HG02798 (cell line): Measurements from ENCODE around the gene DPF1.
"Not testable (repeated sequence)": the region's sequence is repeated elsewhere in the genome, so short reads cannot be mapped to it uniquely, and the experiment has no call there.

Experiments
- ATAC-seq: cut with Tn5 transposase; IDR thresholded peaks from one replicate; pipeline ENCODE4 v1.9.1; 2021; ENCODE audit warnings: mild to moderate bottlenecking; ENCODE audit not compliant: unreplicated experiment, poor library complexity

The DPF1 gene

GRCh38 chr19:38224014-38224862 is at the start of gene DPF1:
TSS of gene DPF1 (minus strand) at chr19:38224222. CDS start at chr19:38224142, 80 bp downstream.
- peak; percentile 82 for ATAC-seq

- ATAC-seq: no peak
Measured at GRCh38 chr19:38273499-38273898, 49.5 kb upstream of the DPF1 start.

- no peak for ATAC-seq
Measured at GRCh38 chr19:38270587-38271167, 46.7 kb upstream of the DPF1 start.

GRCh38 chr19:38268539-38268938 is 44.5 kb upstream of the DPF1 start:
- no peak for ATAC-seq

GRCh38 chr19:38267761-38268483 is 43.9 kb upstream of the DPF1 start:
- ATAC-seq: no peak

DNA sequence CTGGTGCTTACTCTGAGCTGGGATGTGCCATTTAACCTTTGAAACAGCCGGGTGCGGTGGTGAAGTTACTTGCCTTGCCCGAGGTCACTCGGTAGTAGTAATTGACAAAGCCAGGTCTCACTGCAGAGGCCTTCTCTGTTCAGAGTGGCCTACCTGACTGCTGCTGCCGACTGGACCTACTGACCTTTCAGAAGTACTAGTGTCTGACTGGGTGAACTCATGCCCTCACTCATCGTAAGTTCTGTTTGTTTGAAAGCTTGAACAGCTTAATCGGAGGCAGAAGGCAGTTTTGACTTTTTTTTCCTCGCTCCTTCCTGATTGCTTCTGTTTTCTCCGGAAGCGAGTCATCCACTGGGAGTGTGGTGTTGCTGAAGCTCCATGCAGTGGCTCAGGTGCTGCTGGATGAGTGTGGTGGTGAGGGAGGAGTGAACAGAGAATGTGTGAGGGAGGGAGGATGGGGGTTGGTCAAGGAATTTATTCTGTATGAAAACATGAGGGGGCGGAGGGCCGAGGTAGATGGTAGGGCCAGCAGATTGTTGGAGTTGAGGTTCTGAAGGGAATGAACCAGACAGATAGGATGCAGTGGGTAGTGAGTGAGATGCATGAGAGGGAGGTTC is 43.1 kb upstream of the DPF1 start:
- no peak for ATAC-seq

GRCh38 chr19:38265921-38266429 is 42.0 kb upstream of the DPF1 start:
- ATAC-seq: no peak

- no peak for ATAC-seq
Measured at GRCh38 chr19:38265213-38265861, 41.3 kb upstream of the DPF1 start.

DNA sequence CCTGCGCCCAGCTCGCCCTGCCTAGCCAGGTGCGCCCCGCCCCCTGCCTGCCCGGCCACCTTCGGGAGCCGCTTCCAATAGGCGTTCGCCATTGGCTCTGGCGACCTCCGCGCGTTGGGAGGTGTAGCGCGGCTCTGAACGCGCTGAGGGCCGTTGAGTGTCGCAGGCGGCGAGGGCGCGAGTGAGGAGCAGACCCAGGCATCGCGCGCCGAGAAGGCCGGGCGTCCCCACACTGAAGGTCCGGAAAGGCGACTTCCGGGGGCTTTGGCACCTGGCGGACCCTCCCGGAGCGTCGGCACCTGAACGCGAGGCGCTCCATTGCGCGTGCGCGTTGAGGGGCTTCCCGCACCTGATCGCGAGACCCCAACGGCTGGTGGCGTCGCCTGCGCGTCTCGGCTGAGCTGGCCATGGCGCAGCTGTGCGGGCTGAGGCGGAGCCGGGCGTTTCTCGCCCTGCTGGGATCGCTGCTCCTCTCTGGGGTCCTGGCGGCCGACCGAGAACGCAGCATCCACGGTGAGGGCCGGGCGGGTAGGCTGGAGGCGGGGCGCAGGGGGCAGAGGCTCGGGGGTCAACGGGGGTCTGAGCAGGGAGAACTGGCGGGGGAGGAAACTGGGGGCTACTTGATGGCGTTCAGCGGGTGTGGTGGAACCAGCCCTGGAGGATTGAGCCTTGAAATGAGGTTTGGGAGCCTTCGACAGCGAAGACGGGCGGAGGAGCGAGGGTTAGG is 40.6 kb upstream of the DPF1 start, which contains the start of gene SPINT2:
TSS of gene SPINT2 (plus strand) at position 88 of the 727 bp plus-strand sequence. CDS start at position 408, 320 bp downstream.
- peak; percentile 18 for ATAC-seq

DNA sequence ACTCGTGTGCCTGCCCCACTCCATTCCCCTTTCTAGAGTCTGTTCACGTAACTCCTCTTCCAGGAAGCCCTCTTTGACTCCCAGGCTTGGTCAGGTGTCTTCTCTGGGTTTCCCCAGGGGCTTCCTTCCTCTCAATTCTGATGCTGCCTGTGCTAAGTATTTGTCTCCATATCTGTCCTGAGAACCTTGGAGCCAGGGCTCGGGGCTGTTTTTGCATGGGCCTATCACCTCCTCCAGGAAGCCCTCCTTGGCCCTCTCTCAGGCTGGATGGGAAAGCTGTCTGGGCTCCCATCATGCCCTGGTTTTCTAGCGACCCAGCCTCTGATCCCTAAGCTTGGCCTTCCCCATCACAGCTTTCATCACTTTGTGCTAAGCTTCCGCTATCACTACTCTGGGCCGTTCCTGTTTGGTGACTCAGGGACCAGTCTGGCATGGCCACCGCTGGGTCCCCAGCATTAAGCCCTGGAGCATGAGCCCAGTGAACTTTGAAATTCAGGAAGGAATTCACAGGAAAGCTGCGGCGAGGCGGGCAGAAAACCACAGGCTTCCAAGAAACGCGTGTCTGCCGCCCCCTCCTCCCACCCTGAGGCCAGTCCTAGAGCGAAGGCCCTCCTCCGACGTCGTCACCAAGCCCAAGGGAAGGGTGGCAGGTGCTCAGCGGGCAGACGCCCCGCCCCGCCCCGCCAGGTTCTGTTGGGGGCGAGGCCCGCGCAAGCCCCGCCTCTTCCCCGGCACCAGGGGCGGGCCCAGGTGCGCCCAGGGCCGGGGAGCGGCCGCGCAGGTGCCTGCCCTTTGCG is 39.9 kb upstream of the DPF1 start:
- peak; percentile 62 for ATAC-seq

DNA sequence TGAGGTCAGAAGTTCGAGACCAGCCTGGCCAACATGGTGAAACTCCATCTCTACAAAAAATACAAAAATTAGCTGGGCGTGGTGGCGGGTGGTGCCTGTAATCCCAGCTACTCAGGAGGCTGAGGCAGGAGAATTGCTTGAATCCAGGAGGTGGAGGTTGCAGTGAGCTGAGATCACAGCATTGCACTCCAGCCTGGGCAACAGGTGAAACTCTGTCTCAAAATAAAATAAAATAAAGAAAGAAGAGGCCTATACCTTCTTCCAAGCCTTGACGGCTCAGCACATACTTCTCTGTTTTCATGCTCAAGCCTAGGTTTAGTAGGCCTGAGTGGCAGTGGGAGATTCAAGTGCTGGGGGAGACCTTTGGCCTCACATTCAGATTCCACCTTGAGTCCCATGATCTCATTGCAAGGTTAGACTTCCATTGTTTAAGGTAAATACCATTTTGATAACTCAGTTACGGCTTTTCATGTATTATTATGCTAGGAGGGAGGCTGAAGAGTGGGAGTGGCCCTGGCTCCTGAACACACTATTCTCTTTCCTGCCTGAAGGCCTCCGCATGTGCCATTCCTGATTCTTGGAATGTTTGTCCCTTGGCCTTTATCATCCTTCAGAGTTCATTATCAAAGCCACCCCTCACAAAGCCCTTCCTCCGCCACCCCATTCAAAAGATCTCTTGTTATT is 38.7 kb upstream of the DPF1 start:
- ATAC-seq: no peak

DNA sequence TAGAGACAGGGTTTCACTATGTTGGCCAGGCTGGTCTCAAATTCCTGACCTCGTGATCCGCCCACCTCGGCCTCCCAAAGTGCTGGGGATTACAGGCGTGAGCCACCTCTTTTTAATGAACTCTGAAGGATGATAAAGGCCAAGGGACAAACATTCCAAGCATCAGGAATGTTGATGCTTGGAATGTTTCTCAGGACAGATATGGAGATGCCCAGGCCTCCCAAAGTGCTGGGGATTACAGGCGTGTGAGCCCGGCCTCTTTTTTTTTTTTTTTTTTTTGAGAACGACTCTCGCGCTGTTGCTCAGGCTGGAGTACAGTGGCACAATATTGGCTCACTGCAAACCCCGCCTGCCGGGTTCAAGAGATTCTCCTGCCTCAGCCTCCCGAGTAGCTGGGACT is 37.9 kb upstream of the DPF1 start:
- not testable (repeated sequence) for ATAC-seq

- ATAC-seq: no peak
Measured at GRCh38 chr19:38255383-38256014, 31.5 kb upstream of the DPF1 start.

- no peak for ATAC-seq
Measured at GRCh38 chr19:38253788-38254187, 29.8 kb upstream of the DPF1 start.

DNA sequence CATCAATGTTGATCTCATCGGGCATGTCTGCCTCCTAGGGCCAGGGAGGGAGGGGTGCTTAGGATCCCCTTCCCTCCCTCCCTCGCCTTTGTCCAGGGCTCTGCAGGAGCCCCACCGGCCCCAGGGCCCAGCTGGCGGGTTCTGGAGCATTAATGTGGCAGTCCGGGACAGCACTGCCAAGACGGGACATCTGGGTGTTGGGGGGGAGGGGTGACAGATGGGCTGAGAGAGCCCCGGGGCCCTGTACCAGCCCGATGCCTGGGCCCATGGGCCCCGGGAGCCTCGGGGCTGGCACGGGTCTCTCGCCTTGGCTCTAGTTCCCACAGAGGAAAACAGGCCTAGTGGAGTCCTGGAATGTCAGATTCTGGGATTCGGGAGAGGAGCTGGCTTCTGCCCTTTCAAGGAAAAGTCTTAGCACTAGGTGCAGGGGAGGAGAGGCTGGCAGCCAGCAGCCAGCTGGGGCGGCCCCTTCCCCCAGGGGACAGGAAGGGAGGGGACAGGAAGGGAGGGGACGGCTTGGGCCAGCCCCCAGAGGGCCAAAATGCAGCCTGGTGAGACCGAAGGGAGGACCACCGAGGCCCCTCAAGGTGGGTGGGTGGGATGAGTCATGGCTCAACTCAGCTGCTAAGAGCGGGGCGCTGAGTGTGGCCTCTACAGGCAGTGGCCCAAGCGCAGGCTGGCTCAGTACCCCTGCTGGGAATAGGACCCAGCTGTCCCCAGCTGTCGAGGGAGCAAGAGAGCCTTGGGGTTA is 29.1 kb upstream of the DPF1 start:
- no peak for ATAC-seq

DNA sequence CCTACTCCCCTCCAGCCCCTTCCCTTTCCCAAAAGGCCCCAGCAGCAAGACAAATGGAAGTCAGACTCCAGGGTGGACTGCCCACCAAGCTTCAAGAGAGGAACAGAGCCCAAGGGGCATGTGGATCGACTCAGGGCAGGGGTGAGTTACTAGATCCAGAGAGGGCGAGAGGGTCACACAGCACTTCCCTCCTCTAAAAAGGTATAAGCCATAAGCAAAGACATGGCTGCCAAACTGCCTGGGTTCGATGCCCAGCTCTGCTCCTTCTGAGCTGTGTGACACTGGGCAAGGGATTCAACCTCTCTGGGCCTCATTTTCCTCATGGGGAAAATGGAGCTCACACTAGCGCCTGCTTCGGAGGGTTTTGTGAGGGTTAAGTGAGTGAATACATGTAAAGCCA is 28.4 kb upstream of the DPF1 start:
- ATAC-seq: no peak

GRCh38 chr19:38251564-38252051 is 27.6 kb upstream of the DPF1 start:
- ATAC-seq: no peak
